Renal pelvis (tissue), 12 donors: ENCODE measurements around the gene SERPINA6. TPM values are rescaled to one million over a fixed set of nuclear protein-coding genes. Genes with fewer than 3 reads are reported as not detected.
"Not testable (repeated sequence)": the region's sequence is repeated elsewhere in the genome, so short reads cannot be mapped to it uniquely, and the experiment has no call there.

Source experiments
- DNase-seq: peaks from one replicate; pipeline ENCODE4 v3.0.0-alpha.2; 2013
- long read RNA-seq, 16 experiments: transcript quantifications; one replicate each; lab custom pipeline, GENCODE V29; 2026
- polyA plus RNA-seq, 3 donors: library from polyadenylated mRNA; unstranded; fragments of 120-200 nt; gene quantifications; one replicate each; pipeline ENCODE4 v1.2.1, GENCODE V29; 2013; ENCODE audit not compliant: insufficient read length in 3 of 3

SERPINA6 gene
- polyA plus RNA-seq = 1 to 10 TPM; 7.2 to 7.9 (median 7.9) TPM
- long read RNA-seq, donor 1, transcript SERPINA6-201 (5 exons, 1,534 nt) = major isoform, 6 of 6 reads
- long read RNA-seq, donor 1, partial matches to known transcripts = 0 of 6 reads
- long read RNA-seq, donor 1, other reads (novel, unspliced or antisense) = 0 of 6 reads
- long read RNA-seq, donor 2, transcript SERPINA6-201 (5 exons, 1,534 nt) = major isoform, 6 of 6 reads
- long read RNA-seq, donor 2, partial matches to known transcripts = 0 of 6 reads
- long read RNA-seq, donor 2, other reads (novel, unspliced or antisense) = 0 of 6 reads
- long read RNA-seq, donor 3, partial matches to known transcripts = 0 of 1 reads
- long read RNA-seq, donor 3, other reads (novel, unspliced or antisense) = 0 of 1 reads
- long read RNA-seq, donor 4, partial matches to known transcripts = 0 of 2 reads
- long read RNA-seq, donor 4, other reads (novel, unspliced or antisense) = 0 of 2 reads
- long read RNA-seq, donor 5, partial matches to known transcripts = 0 of 1 reads
- long read RNA-seq, donor 5, other reads (novel, unspliced or antisense) = 0 of 1 reads
- long read RNA-seq, donor 6, transcript SERPINA6-201 (5 exons, 1,534 nt) = major isoform, 5 of 5 reads
- long read RNA-seq, donor 6, partial matches to known transcripts = 0 of 5 reads
- long read RNA-seq, donor 6, other reads (novel, unspliced or antisense) = 0 of 5 reads
- long read RNA-seq, donor 7, transcript SERPINA6-201 (5 exons, 1,534 nt) = major isoform, 6 of 6 reads
- long read RNA-seq, donor 7, partial matches to known transcripts = 0 of 6 reads
- long read RNA-seq, donor 7, other reads (novel, unspliced or antisense) = 0 of 6 reads
- long read RNA-seq, donor 8 = 0 reads
- long read RNA-seq, donor 9, partial matches to known transcripts = 0 of 3 reads
- long read RNA-seq, donor 9, other reads (novel, unspliced or antisense) = 0 of 3 reads
- long read RNA-seq, donor 10, partial matches to known transcripts = 5 of 7 reads
- long read RNA-seq, donor 10, other reads (novel, unspliced or antisense) = 0 of 7 reads
- long read RNA-seq, donor 11, partial matches to known transcripts = 0 of 2 reads
- long read RNA-seq, donor 11, other reads (novel, unspliced or antisense) = 0 of 2 reads
- long read RNA-seq, donor 12, partial matches to known transcripts = 0 of 4 reads
- long read RNA-seq, donor 12, other reads (novel, unspliced or antisense) = 0 of 4 reads
- long read RNA-seq, donor 13 = 0 reads
- long read RNA-seq, donor 14 = 0 reads
- long read RNA-seq, donor 15 = 0 reads
- long read RNA-seq, donor 16, partial matches to known transcripts = 0 of 1 reads
- long read RNA-seq, donor 16, other reads (novel, unspliced or antisense) = 0 of 1 reads

- no peak for DNase-seq
These were observed at the start of gene SERPINA6 for GRCh38 chr14:94322648-94323570. Gene SERPINA6, minus strand, starts transcription at chr14:94323336. Its CDS starts 8,688 bp downstream, at chr14:94314648.

DNA sequence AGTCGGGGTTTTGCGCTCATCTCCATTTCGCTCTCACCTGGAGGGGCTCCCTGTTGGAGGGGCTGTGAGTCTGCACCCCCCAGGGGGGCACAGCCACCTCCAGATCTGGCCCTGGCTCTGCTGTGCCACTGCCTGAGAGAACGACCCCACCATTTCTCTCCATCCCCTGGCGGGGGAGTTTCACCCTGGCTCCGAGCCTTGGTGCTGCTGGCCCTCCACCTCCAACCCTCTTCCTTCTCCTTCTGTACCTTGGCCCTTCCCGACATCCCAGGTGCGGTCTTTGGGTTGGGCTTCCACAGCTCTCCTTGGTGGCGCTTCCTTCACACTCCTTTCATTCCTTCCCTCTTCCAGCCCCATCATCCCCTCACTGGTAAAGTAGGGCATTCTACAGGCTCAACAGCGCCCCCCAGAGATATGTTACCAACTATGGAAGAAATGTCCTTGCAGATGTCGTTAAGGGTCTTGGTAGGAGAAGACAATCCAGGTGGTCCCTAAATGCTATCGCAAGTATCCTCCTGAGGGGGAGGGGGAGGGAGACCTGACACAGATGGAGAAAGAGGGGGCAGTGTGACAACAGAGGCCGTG lies 49.0 kb upstream of the SERPINA6 start:
- DNase-seq = no peak

DNA sequence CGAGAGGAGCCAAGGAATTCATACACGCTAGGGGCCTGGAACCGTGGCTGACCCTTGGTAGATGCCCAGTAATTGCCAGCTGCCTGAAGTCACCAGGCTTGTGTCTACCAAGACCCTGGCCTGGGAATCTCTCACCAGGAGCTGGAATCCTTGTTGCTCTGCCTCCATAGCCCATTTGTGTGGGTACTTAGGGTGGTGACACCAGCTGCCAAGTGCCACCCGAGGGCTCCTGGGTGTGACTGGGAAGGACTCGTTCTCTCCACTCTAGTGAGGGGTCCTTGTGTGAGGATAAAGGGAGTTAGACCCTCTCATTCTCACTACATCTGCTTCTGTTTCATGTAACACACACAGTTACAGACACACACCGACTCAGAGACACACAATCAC lies 47.4 kb upstream of the SERPINA6 start:
- no peak for DNase-seq

DNA sequence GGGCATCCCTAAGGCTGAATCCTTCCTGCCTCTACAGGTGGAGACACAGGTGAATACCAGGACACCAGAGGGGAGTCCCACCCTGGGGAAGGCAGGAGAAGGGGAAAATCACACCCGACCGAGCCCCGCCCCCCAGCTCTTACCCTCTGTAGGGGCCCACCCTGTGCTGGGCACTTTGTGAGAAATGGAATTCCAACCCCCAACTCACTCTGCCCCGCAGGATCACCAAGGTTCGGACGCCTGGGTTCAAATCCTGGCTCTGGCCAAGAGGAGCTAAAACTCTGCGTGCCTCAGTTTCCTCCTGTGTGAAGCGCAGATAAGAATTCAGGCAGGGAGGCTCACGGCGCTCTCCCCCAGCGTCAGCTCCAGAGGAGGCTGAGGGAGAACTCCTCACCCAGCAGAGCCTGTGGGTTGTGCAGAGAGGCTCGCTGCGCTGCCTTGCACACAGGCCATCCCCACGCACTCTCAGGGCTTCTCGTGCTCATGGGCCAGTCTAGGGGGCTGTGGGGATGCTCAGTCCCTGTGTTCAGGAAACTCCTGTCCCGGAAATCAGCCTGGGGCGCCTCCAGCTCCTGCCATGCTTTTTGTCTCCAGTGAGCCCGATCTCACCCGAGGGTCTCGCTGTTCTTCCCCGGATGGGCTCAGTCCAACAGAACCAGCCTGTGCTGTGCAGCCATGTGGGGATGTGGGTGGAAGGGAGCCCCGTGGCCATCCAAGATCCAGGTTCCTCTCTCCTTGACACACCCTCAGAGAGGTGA lies 46.8 kb upstream of the SERPINA6 start:
- not testable (repeated sequence) for DNase-seq

GRCh38 chr14:94368956-94369355 lies 45.8 kb upstream of the SERPINA6 start:
- no peak for DNase-seq

DNA sequence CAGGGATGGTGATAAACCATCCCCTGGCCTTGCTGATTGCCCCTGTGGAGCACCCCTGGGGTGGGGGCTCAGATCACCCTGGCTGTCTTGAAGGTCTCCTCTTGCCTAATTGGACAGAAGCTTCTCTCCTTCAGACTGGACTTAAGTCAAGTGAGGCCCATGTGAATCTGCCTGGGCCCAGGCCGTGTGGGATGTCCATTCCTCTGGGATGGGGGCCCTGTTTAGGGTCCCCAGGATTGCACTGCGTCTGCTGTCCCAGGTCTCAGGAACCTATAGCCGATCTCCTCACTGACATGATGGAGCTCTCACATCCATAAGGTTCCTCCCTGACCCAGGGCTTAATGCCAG lies 45.1 kb upstream of the SERPINA6 start:
- DNase-seq = no peak

DNA sequence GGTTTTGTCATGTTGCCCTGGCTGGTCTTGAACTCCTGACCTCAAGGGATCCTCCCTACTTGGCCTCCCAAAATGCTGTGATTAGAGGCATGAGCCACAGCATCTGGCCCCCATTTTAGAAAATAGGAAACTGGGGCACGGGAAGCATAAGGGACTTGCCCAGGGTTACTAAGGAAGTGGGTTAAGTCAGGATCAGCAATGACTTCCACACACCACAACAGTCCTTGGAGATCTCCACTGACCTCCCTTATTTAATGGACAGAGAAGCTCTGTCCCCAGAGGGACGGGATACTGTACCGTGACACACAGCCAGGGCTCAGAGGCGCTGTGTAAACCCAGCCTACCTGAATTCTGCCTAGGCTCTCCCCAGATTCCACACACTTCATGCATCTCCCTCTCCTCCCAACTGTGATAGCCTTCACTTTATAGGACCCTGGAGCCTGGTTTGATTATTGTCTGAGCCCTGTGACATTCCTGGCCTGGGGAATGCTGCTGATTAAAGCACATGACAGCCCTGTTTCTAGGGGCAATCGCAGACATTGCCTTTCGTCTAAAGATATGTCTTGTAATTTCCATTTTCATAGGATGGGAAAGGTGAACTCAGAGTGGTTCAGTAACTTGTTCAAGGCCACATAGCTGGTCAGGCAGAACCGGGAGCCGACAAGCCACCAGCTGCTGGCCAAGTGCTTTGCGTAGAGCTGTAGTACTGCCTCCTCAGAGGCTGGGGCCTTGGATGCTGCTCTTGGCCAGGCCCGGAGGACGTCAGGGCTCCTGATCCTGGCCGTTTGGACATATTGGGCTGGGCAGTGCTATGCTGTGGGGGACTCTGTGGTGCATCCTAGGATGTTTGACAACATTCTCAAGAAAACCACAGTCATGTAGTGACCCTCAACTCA lies 44.5 kb upstream of the SERPINA6 start:
- DNase-seq = no peak

DNA sequence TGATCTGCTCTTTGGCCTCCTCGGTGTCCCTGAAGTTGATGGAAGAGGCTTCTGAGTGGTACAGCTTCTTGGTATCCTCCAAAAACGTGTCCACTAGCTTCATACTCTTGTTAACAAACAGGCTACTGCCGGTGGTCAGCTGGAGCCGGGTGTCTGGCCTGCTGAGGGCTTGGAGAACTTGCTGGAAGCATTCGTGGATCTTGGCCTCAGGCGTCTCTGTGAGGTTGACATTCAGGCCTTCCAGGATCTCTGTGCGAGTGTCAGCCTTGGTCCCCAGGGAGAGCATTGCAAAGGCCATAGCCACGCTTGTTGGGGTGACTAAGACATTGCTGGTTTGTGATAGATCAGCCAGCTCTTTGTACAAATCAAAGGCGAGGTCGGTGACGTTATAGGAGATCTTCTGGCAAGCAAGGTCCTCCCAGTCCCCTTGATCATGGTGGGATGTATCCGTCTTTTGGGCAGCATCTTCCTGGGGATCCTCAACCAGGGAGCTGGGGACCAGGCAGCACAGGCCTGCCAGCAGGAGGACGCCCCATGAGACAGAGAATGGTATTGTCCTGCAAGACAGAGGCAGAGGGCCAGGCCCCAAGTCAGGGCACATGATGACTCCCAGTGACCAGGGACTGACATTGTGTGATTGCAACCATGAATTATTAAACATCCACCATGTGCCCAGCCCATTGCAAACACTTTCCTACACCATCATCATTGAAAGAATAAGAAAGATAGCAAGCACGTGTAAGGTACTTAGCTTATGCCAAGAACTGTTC lies 43.2 kb upstream of the SERPINA6 start, which contains the start of gene SERPINA2:
TSS of gene SERPINA2 (minus strand) at position 553 of the 770 bp plus-strand sequence.
- no peak for DNase-seq

GRCh38 chr14:94365624-94366023 lies 42.5 kb upstream of the SERPINA6 start:
- DNase-seq = no peak

DNA sequence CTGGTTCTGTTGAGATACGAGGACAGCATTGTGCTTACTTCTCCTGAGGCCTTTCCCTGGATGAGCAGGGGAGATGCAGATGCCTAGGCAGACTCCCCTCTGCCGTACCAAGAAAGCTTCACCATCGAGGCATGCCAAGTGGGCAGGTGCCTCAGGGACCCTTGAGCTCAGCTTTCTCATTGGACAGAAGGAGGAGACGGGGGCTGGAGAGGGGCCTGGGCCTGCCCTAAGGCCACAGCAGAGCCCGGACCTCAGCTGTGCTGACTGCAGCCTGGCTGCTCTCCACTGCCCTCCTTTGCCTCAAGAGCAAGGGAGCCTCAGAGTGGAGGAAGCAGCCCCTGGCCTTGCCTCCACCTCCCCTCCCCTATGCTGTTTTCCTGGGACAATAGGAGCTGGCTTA lies 41.8 kb upstream of the SERPINA6 start:
- DNase-seq = no peak

DNA sequence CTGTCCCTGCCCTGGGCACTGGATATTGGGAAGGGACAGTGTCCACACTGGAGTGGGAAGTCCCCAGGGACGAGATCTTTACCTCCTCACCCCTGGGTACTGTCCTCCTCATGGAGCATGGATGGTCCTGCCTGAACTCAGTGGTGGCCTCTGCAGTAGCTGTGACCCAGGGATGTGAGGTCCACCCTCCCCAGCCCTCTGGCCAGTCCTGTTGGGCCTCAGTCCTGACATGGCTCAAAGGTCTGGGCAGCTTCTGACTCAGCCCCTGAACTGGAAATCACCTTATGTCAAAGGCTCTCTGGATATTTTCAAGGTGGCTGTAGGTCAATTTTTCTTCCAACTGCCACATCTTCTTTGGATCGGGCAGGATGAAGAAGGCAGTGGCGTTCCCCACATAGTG lies 40.9 kb upstream of the SERPINA6 start:
- DNase-seq = no peak

GRCh38 chr14:94363151-94363624 lies 40.1 kb upstream of the SERPINA6 start:
- DNase-seq = no peak

DNA sequence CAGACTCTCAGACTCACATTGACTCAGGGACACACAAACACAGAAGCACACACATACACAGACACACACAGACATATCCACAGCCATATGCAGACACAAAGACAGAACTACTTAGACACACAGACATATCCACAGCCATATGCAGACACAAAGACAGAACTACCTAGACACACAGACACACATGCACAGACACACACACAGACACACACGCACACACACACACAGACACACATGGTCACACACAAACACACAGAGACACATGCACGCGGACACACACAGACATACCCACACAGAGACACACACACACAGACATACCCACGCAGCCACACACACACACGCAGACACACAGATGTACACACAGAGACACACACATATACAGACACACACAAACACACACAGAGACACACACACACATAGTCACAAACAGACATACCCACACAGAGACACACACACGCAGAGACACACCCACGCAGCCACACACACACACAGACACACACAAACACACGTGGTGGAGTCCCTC lies 39.5 kb upstream of the SERPINA6 start:
- no peak for DNase-seq

- DNase-seq = no peak
These were observed 38.5 kb upstream of the SERPINA6 start for GRCh38 chr14:94361682-94362081.

- no peak for DNase-seq
These were observed 37.9 kb upstream of the SERPINA6 start for GRCh38 chr14:94360945-94361565.

- DNase-seq = no peak
These were observed 34.0 kb upstream of the SERPINA6 start for GRCh38 chr14:94357166-94357565.
